GM21529 (cell line): Measurements from ENCODE around the gene PNPLA6.

ENCODE experiments used
- ATAC-seq: cut with Tn5 transposase; IDR thresholded peaks from one replicate; pipeline ENCODE4 v1.9.1; 2021; ENCODE audit not compliant: unreplicated experiment

Gene PNPLA6

GRCh38 chr19:7535047-7535997, at the start of gene PNPLA6:
Gene PNPLA6 (plus strand): TSS chr19:7535717. CDS start chr19:7535789, 72 bp downstream.
- peak; percentile 59 for ATAC-seq

- no peak for ATAC-seq
Observed at GRCh38 chr19:7486923-7487322, 48.6 kb upstream of the PNPLA6 start.

GRCh38 chr19:7488736-7489353, 46.7 kb upstream of the PNPLA6 start, which contains the start of gene PEX11G:
Gene PEX11G (minus strand): TSS chr19:7489035. CDS start chr19:7489010, 25 bp downstream.
- peak; percentile 74 for ATAC-seq

- no peak for ATAC-seq
Observed at GRCh38 chr19:7489609-7490044, 45.9 kb upstream of the PNPLA6 start.

- no peak for ATAC-seq
Observed at GRCh38 chr19:7492142-7492541, 43.4 kb upstream of the PNPLA6 start.

GRCh38 chr19:7492558-7492957, 43.0 kb upstream of the PNPLA6 start:
- no peak for ATAC-seq

GRCh38 chr19:7494416-7495098, 41.0 kb upstream of the PNPLA6 start:
- ATAC-seq: no peak

- ATAC-seq: no peak
Observed at GRCh38 chr19:7497292-7497691, 38.2 kb upstream of the PNPLA6 start.

GRCh38 chr19:7500811-7501450, 34.6 kb upstream of the PNPLA6 start:
- no peak for ATAC-seq

GRCh38 chr19:7502552-7502951, 33.0 kb upstream of the PNPLA6 start:
- ATAC-seq: no peak

- no peak for ATAC-seq
Observed at GRCh38 chr19:7504684-7505083, 30.8 kb upstream of the PNPLA6 start.

- ATAC-seq: no peak
Observed at GRCh38 chr19:7505288-7505681, 30.2 kb upstream of the PNPLA6 start.

- no peak for ATAC-seq
Observed at GRCh38 chr19:7505682-7506384, 29.7 kb upstream of the PNPLA6 start.

- ATAC-seq: no peak
Observed at GRCh38 chr19:7506385-7507328, 28.9 kb upstream of the PNPLA6 start.

GRCh38 chr19:7507884-7508283, 27.6 kb upstream of the PNPLA6 start:
- ATAC-seq: no peak

- ATAC-seq: no peak
Observed at GRCh38 chr19:7509625-7510024, 25.9 kb upstream of the PNPLA6 start.

- ATAC-seq: no peak
Observed at GRCh38 chr19:7512400-7512851, 23.1 kb upstream of the PNPLA6 start.

GRCh38 chr19:7513809-7514642, 21.5 kb upstream of the PNPLA6 start:
- ATAC-seq: no peak
